ENCODE measurements around the gene GTF2F1.
A peak's percentile ranks its signal among the peaks of the same experiment; 100 is the strongest.
"Not testable (repeated sequence)": the region's sequence is repeated elsewhere in the genome, so short reads cannot be mapped to it uniquely, and the experiment has no call there.

Gene GTF2F1

GRCh38 chr19:6392221-6393073, 517 bp downstream of the GTF2F1 start:
- FAIRE-seq (peak; percentile 23), DNase-seq (ENCODE audit: insufficient read length, low spot score) (no peak)

DNA sequence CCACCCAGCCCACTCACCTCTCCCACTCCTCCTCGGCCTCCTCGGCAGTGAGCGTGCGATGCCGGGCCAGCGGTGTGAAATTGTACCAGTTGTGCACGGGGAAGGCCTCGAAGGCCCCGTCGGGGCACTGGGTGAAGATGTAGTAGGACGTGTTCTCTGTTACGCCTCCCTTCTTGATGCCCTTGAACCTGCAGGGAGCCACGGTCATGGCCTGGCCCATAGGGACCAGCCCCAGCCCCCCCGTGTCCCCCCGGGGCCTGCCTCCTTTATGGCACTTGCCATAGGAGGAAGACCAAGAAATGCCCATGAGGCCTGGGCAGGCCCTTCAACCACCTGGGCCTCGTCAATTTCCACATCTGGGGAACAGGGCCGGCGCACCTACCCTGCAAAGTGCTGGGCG, 5.6 kb downstream of the GTF2F1 start:
- FAIRE-seq (no peak), DNase-seq (ENCODE audit: insufficient read length, low spot score) (no peak)

GRCh38 chr19:6384381-6384780, 8.6 kb downstream of the GTF2F1 start:
- FAIRE-seq (no peak), DNase-seq (ENCODE audit: insufficient read length, low spot score) (no peak)

DNA sequence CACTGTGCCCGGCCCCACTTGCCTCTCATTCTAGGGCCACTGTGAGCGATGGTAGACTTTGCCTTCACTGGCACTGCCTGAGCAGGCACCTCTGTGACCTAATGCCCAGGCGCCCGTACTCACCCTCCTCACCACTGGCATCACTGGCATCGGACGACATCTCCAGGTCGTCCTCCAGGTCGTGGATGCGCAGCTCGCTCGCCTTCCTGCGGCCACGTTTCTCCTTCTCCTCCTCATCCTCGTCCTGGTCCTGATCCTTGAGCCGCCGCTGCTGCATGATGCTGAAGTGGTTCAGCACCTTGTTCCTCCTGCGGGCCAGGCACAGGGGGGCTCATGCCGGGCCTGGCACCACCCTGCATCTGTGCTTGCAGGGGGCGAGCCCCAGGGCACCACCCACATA, 9.8 kb downstream of the GTF2F1 start:
- DNase-seq (ENCODE audit: insufficient read length, low spot score) = no peak
- FAIRE-seq = no peak

DNA sequence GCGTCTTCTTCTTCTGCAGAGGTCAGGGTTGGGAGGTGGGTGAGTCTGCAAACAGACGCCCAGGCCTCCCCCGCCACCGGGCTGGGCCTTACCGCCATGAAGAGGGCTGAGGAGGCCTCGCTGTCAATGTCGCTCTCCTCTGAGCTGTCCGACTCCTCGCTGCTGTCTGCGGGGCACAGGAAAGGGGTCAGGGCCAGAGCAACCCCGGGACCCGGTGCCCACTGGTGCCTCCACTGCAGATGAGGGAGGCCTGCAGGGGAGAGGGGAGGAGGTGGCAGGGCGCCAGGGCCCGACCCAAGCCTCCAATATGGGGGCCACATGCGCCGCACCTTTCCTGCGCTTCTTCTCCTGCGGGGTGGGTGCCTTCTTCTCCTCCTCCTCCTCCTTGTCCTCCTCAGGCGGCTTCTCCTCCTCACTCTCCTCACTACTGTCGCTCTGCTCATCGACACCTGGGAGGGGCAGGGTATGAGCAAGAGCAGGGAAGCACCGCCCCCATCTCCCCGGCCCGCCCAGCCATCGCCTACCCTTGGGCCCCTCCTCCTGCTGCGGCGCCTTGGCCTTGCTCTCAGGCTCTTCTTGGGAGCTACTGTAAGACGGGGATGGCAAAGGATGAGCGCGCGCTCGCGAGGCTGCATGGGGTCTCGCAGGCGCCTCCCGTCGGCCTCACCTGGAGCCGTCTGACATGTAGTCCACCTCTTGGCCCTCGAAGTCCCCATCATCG, 11.8 kb downstream of the GTF2F1 start:
- FAIRE-seq = no peak
- no peak for DNase-seq (ENCODE audit: insufficient read length, low spot score)

GRCh38 chr19:6379744-6380143, 13.2 kb downstream of the GTF2F1 start:
- no peak for FAIRE-seq
- no peak for DNase-seq (ENCODE audit: insufficient read length, low spot score)

DNA sequence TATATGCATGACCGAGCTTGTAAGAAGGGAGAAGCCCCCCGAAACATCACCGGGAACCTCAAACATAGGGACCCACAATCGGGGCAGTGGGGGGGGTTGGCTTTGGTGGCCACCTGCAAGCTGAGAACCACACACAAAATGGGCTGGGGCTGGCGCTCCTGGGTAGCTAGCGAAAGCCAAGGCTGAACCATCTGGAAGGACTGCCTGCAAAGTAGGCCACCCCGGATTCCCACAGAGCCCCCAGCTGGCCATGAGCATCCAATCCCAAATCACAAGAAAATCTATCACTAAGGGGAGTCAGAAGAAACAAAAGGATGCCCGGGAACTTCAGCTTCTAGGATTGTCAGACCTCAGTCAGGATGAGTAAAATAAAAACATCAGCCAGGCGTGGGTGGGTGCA, 14.5 kb downstream of the GTF2F1 start:
- DNase-seq (ENCODE audit: insufficient read length, low spot score) = no peak
- FAIRE-seq = no peak

GRCh38 chr19:6378041-6378440, 14.9 kb downstream of the GTF2F1 start:
- FAIRE-seq (no peak), DNase-seq (ENCODE audit: insufficient read length, low spot score) (no peak)

- no peak for FAIRE-seq
These were observed 16.3 kb downstream of the GTF2F1 start for GRCh38 chr19:6376512-6377190.

DNA sequence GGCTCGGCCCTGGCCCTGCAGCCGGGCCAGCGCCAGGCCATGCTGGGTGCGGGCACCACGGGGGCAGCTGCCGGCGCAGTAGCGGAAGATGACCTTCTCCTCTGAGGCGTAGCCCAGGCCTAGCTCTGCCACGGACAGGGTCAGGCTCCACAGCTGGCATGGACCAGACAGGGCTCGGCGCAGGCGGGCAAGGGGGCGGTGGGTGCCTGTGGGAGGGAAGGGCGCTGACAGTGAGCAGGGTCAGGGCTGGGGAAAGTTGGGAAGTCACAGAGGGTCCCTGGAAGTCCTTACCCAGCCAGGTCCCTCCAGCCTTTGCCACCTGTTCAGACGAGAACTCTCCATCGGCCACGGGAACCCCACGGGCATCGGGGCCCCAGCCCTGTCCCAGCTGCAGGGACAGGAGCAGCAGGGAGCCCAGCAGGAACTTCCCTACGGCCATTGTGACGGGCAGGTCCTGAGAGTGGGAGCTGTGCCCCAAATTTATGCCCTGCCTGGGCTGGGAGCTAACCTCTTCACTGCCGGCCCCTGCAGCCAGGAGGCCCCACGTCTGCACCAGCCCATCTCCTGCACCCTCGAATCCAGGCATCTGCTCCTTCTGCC, 17.5 kb downstream of the GTF2F1 start, which contains the start of gene PSPN:
TSS of gene PSPN (minus strand) at position 523 of the 600 bp plus-strand sequence. CDS start at position 439, 84 bp downstream.
- DNase-seq (ENCODE audit: insufficient read length, low spot score) = no peak
- no peak for FAIRE-seq

More at GRCh38 chr19:6376512-6377190, 16.3 kb downstream of the GTF2F1 start:
- DNase-seq (ENCODE audit: insufficient read length, low spot score) = no peak

GRCh38 chr19:6374711-6375410, 18.1 kb downstream of the GTF2F1 start:
- DNase-seq (ENCODE audit: insufficient read length, low spot score) (no peak), FAIRE-seq (no peak)

GRCh38 chr19:6374161-6374709, 18.7 kb downstream of the GTF2F1 start:
- DNase-seq (ENCODE audit: insufficient read length, low spot score) (no peak), FAIRE-seq (peak; percentile 55)

GRCh38 chr19:6373813-6374108, 19.2 kb downstream of the GTF2F1 start:
- no peak for DNase-seq (ENCODE audit: insufficient read length, low spot score)
- FAIRE-seq = no peak

DNA sequence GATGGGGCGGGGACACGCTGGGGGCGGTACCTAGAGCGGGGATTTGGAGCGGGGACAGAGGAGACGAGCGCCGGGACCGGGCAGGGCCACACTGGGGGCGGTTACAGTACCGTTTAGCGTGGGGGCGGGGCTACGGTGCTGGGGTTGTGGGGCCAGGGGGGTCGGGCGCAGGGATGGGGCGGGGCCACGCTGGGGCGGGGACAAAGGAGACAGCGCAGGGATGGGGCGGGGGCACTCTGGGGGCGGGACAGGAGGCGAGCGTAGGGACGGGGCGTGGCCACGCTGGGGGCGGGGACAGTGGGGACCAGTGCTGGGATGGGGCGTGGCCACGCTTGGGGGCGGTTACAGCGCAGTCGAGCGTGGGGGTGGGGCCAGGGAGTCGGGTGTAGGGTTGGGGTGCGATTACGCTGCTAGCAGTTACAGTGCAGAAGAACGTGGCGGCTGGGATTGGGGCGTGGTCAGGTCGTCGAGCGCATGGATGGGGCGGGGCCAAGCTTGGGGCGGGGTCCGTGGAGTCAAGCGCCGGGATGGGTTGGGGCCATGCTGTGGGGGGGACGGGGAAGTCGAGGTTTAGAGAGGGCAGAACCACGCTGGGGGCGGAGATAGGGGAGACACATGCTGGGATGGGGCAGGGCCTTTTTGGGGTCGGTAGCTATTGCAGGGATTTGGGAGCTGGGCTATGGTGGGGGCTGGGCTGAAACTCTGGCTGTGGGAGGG, 19.7 kb downstream of the GTF2F1 start:
- peak; percentile 99 for FAIRE-seq

GRCh38 chr19:6372594-6373095, 20.3 kb downstream of the GTF2F1 start, which contains the start of gene ALKBH7:
ALKBH7 (plus strand) TSS chr19:6372794; CDS start chr19:6372821, 27 bp downstream.
- DNase-seq (ENCODE audit: insufficient read length, low spot score) (peak; percentile 98), FAIRE-seq (no peak)

More for the DNA sequence above, 19.7 kb downstream of the GTF2F1 start:
- peak; percentile 98 for DNase-seq (ENCODE audit: insufficient read length, low spot score)

- no peak for FAIRE-seq
- no peak for DNase-seq (ENCODE audit: insufficient read length, low spot score)
These were observed 28.6 kb downstream of the GTF2F1 start for GRCh38 chr19:6364353-6364752.

GRCh38 chr19:6362351-6362801, 30.6 kb downstream of the GTF2F1 start:
- FAIRE-seq (peak; percentile 40), DNase-seq (ENCODE audit: insufficient read length, low spot score) (no peak)

DNA sequence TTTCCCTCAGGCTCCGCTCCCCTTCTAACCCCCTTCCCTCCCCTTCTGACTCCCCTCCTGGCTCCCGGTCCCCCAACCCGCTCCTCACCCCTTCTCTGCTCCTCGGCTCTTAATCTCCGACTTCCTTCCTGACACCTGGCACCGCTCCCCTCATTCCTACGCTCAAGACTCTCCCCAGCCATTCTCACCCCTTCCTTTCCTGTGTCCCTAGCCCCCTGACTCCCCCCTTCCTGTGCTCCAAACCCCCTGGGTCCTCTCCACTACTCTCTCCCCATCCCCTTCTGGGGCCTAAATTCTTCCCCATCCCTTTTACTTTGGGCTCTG, 31.0 kb downstream of the GTF2F1 start:
- FAIRE-seq (no peak), DNase-seq (ENCODE audit: insufficient read length, low spot score) (no peak)

GRCh38 chr19:6360857-6361216, 32.1 kb downstream of the GTF2F1 start:
- FAIRE-seq; DNase-seq (ENCODE audit: insufficient read length, low spot score): not testable (repeated sequence)
